Peyer's patch (tissue), 4 donors: ENCODE data around the gene CSNK2A1.

Source experiments
- CTCF ChIP-seq, 6 experiments: fragments of 450-650 bp in 4 of 6; fragments of 200-600 bp in 2 of 6; sonication (generic) in 1 of 6; IDR thresholded peaks; one replicate each; pipeline ENCODE4 v1.5.1; 2017 to 2019; ENCODE audit warnings: antibody characterized with exemption in 6 of 6, mild to moderate bottlenecking in 3 of 6, moderate library complexity in 1 of 6
- POLR2A ChIP-seq, 2 donors: fragments of 450-650 bp; IDR thresholded peaks; one replicate each; pipeline ENCODE4 v1.5.1; 2017; ENCODE audit warnings: antibody characterized with exemption in 2 of 2, mild to moderate bottlenecking in 2 of 2, moderate library complexity in 2 of 2

GRCh38 chr20:458776-459175, 84.8 kb downstream of the CSNK2A1 start:
- no peak for TF ChIP-seq CTCF (IDR thresholded peaks at IDR 0.05)
- no peak for TF ChIP-seq POLR2A (IDR thresholded peaks at IDR 0.05)
